HG02610 (cell line): ENCODE results near the gene NDUFB2.
"Not testable (repeated sequence)": the region's sequence is repeated elsewhere in the genome, so short reads cannot be mapped to it uniquely, and the experiment has no call there.

ENCODE experiments used
- ATAC-seq: cut with Tn5 transposase; IDR thresholded peaks from one replicate; pipeline ENCODE4 v1.9.1; 2021; ENCODE audit warnings: mild to moderate bottlenecking, moderate library complexity; ENCODE audit not compliant: unreplicated experiment

Gene NDUFB2

GRCh38 chr7:140689199-140690152 lies 7.0 kb upstream of the NDUFB2 start:
- no peak for ATAC-seq

- ATAC-seq: no peak
These were observed 5.0 kb upstream of the NDUFB2 start for GRCh38 chr7:140691376-140692045.

GRCh38 chr7:140693849-140694248 lies 2.7 kb upstream of the NDUFB2 start:
- ATAC-seq: not testable (repeated sequence)

- ATAC-seq: no peak
These were observed 1.9 kb upstream of the NDUFB2 start for GRCh38 chr7:140694592-140694991.

- no peak for ATAC-seq
These were observed 1.1 kb upstream of the NDUFB2 start for GRCh38 chr7:140695381-140695780.

GRCh38 chr7:140696024-140696679 lies 356 bp upstream of the NDUFB2 start:
- no peak for ATAC-seq

GRCh38 chr7:140697447-140698143 lies 1.1 kb downstream of the NDUFB2 start:
- no peak for ATAC-seq

GRCh38 chr7:140698477-140698876 lies 2.0 kb downstream of the NDUFB2 start:
- no peak for ATAC-seq

GRCh38 chr7:140702774-140703173 lies 6.3 kb downstream of the NDUFB2 start:
- no peak for ATAC-seq

- ATAC-seq: no peak
These were observed 7.7 kb downstream of the NDUFB2 start for GRCh38 chr7:140704205-140704604.

- no peak for ATAC-seq
These were observed 10.6 kb downstream of the NDUFB2 start for GRCh38 chr7:140707132-140707531.

GRCh38 chr7:140708764-140709163 lies 12.3 kb downstream of the NDUFB2 start:
- not testable (repeated sequence) for ATAC-seq

- not testable (repeated sequence) for ATAC-seq
These were observed 15.9 kb downstream of the NDUFB2 start for GRCh38 chr7:140712392-140712791.

- ATAC-seq: no peak
These were observed 18.0 kb downstream of the NDUFB2 start for GRCh38 chr7:140714331-140715040.

GRCh38 chr7:140719721-140720120 lies 23.2 kb downstream of the NDUFB2 start:
- no peak for ATAC-seq

GRCh38 chr7:140722254-140722653 lies 25.7 kb downstream of the NDUFB2 start:
- ATAC-seq: no peak

- ATAC-seq: no peak
These were observed 26.5 kb downstream of the NDUFB2 start for GRCh38 chr7:140723006-140723405.

GRCh38 chr7:140723574-140723973 lies 27.1 kb downstream of the NDUFB2 start:
- no peak for ATAC-seq

GRCh38 chr7:140724706-140725105 lies 28.2 kb downstream of the NDUFB2 start:
- ATAC-seq: no peak

- ATAC-seq: no peak
These were observed 29.8 kb downstream of the NDUFB2 start for GRCh38 chr7:140726281-140726680.
